ENCODE measurements around the gene LIPJ.

LIPJ gene

DNA sequence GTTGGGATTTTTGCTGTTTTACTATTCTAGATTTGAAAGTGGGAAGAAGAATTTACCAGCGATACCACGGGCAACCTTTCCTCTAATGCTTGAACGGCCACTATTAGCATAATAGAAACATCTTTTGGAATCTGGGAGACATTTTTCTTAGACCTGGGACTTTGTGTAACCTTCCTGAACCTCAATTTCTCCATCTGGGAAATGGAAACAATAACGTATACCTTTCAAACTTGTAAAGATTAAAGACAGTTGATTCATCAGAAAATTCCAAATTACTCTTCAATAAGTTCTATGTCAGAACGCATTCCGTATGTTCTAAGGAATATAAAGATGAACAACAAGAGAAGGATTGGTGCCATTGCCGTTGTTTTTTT, 3.0 kb upstream of the LIPJ start:
- DNase-seq (ENCODE audit: low read depth, low spot score) = no peak
- peak overlapping the region; percentile 36 for H3K4me3 ChIP-seq (ENCODE audit: low read depth, low read length)
- no peak for TF ChIP-seq CTCF (IDR thresholded peaks at IDR 0.05; ENCODE audit: low read depth, low read length)
- in situ Hi-C loops (cut with HindIII; ENCODE audit: low sequenced_read_pairs) = no loop called here

- in situ Hi-C loops (cut with HindIII; ENCODE audit: low sequenced_read_pairs) = no loop called here
- no peak for DNase-seq (ENCODE audit: low read depth, low spot score)
- no peak for TF ChIP-seq CTCF (IDR thresholded peaks at IDR 0.05; ENCODE audit: low read depth, low read length)
- no peak overlapping the region for H3K4me3 ChIP-seq (ENCODE audit: low read depth, low read length)
Observed at GRCh38 chr10:88592381-88592780, 5.8 kb downstream of the LIPJ start.

DNA sequence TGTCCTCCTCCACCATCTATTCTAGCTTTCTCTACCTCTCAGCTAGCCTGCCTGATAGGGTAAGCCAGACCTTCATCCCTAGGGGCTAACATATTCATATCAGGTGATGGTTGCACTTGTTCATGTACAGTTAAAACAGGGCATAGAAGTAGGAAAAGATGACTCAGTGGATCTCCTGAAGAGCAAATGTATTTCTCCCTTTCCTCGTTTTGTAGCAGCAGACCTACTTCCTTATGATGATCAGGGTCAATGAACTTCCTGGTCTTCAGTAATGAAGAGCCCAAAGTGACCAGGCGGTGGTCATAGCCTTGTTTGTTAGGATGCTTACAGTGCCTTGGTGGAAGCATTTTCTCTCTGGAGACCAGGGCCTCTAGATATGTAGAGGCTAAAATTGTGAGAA, 6.3 kb downstream of the LIPJ start:
- no peak for DNase-seq (ENCODE audit: low read depth, low spot score)
- no peak for TF ChIP-seq CTCF (IDR thresholded peaks at IDR 0.05; ENCODE audit: low read depth, low read length)
- no peak overlapping the region for H3K4me3 ChIP-seq (ENCODE audit: low read depth, low read length)
- in situ Hi-C loops (cut with HindIII; ENCODE audit: low sequenced_read_pairs) = no loop called here

GRCh38 chr10:88594482-88594881, 7.9 kb downstream of the LIPJ start:
- no peak for TF ChIP-seq CTCF (IDR thresholded peaks at IDR 0.05; ENCODE audit: low read depth, low read length)
- in situ Hi-C loops (cut with HindIII; ENCODE audit: low sequenced_read_pairs) = no loop called here
- DNase-seq (ENCODE audit: low read depth, low spot score) = no peak
- H3K4me3 ChIP-seq (ENCODE audit: low read depth, low read length) = no peak overlapping the region

- in situ Hi-C loops (cut with HindIII; ENCODE audit: low sequenced_read_pairs) = no loop called here
- no peak for DNase-seq (ENCODE audit: low read depth, low spot score)
- H3K4me3 ChIP-seq (ENCODE audit: low read depth, low read length) = no peak overlapping the region
- no peak for TF ChIP-seq CTCF (IDR thresholded peaks at IDR 0.05; ENCODE audit: low read depth, low read length)
Observed at GRCh38 chr10:88598055-88598454, 11.5 kb downstream of the LIPJ start.

GRCh38 chr10:88608052-88608732, 21.6 kb downstream of the LIPJ start:
- in situ Hi-C loops (cut with HindIII; ENCODE audit: low sequenced_read_pairs) = no loop called here

More at GRCh38 chr10:88608052-88608732, 21.6 kb downstream of the LIPJ start:
- no peak for TF ChIP-seq CTCF (IDR thresholded peaks at IDR 0.05; ENCODE audit: low read depth, low read length)
- H3K4me3 ChIP-seq (ENCODE audit: low read depth, low read length) = no peak overlapping the region
- no peak for DNase-seq (ENCODE audit: low read depth, low spot score)

All from astrocyte of the spinal cord (primary cell).